HG03354 (cell line): ENCODE measurements around the gene DNAJB11.
A peak's percentile ranks its signal among the peaks of the same experiment; 100 is the strongest.
"Not testable (repeated sequence)": the region's sequence is repeated elsewhere in the genome, so short reads cannot be mapped to it uniquely, and the experiment has no call there.

ENCODE experiments used
- ATAC-seq: cut with Tn5 transposase; IDR thresholded peaks from one replicate; pipeline ENCODE4 v1.9.1; 2021; ENCODE audit warnings: mild to moderate bottlenecking; ENCODE audit not compliant: unreplicated experiment, poor library complexity, severe bottlenecking

DNAJB11 gene

GRCh38 chr3:186570096-186570940 is at the start of gene DNAJB11:
Gene DNAJB11 (plus strand): TSS chr3:186570720. CDS start chr3:186570898, 178 bp downstream.
- peak; percentile 87 for ATAC-seq

- peak; percentile 63 for ATAC-seq
Observed at GRCh38 chr3:186520957-186521842, 49.3 kb upstream of the DNAJB11 start.

- ATAC-seq = no peak
Observed at GRCh38 chr3:186523022-186523421, 47.5 kb upstream of the DNAJB11 start.

- no peak for ATAC-seq
Observed at GRCh38 chr3:186523434-186523833, 47.1 kb upstream of the DNAJB11 start.

- no peak for ATAC-seq
Observed at GRCh38 chr3:186524616-186525015, 45.9 kb upstream of the DNAJB11 start.

- ATAC-seq = peak; percentile 39
Observed at GRCh38 chr3:186525369-186526255, 44.9 kb upstream of the DNAJB11 start.

- peak; percentile 64 for ATAC-seq
Observed at GRCh38 chr3:186526256-186526606, 44.3 kb upstream of the DNAJB11 start.

- no peak for ATAC-seq
Observed at GRCh38 chr3:186529201-186529999, 41.1 kb upstream of the DNAJB11 start.

- no peak for ATAC-seq
Observed at GRCh38 chr3:186530415-186530814, 40.1 kb upstream of the DNAJB11 start.

GRCh38 chr3:186531694-186532093 is 38.8 kb upstream of the DNAJB11 start:
- not testable (repeated sequence) for ATAC-seq

GRCh38 chr3:186532598-186533072 is 37.9 kb upstream of the DNAJB11 start:
- peak; percentile 70 for ATAC-seq

- peak; percentile 77 for ATAC-seq
Observed at GRCh38 chr3:186534113-186534669, 36.3 kb upstream of the DNAJB11 start.

GRCh38 chr3:186536883-186537844 is 33.4 kb upstream of the DNAJB11 start:
- no peak for ATAC-seq

- no peak for ATAC-seq
Observed at GRCh38 chr3:186538779-186539178, 31.7 kb upstream of the DNAJB11 start.

GRCh38 chr3:186540221-186540834 is 30.2 kb upstream of the DNAJB11 start:
- peak; percentile 78 for ATAC-seq

GRCh38 chr3:186540835-186541226 is 29.7 kb upstream of the DNAJB11 start:
- no peak for ATAC-seq

GRCh38 chr3:186544281-186544680 is 26.2 kb upstream of the DNAJB11 start, which contains the start of gene CRYGS:
Gene CRYGS (minus strand): TSS chr3:186544380. CDS start chr3:186544326, 54 bp downstream.
- ATAC-seq = no peak
